ENCODE measurements around the gene CEACAM16.

The CEACAM16 gene

GRCh38 chr19:44746946-44747738 lies 48.2 kb downstream of the CEACAM16 start (continued):
- TF ChIP-seq REST (tag by site-specific recombination; IDR thresholded peaks at IDR 0.05) (no peak), ZNF248 (tag by site-specific recombination; IDR thresholded peaks at IDR 0.05) (no peak), ZNF610 (tag by site-specific recombination; IDR thresholded peaks at IDR 0.05; ENCODE audit: borderline replicate concordance) (no peak), ZNF449 (tag by site-specific recombination; IDR thresholded peaks at IDR 0.05) (no peak), ZNF549 (tag by site-specific recombination; IDR thresholded peaks at IDR 0.05) (no peak), ZNF600 (tag by site-specific recombination; IDR thresholded peaks at IDR 0.05) (no peak), INSM2 (tag by site-specific recombination; IDR thresholded peaks at IDR 0.05) (no peak), ZNF645 (tag by site-specific recombination; IDR thresholded peaks at IDR 0.05) (no peak), ZBTB1 (tag by site-specific recombination; IDR thresholded peaks at IDR 0.05) (no peak), KLF10 (tag by site-specific recombination; IDR thresholded peaks at IDR 0.05) (peak; percentile 76; the same call in 1 of the 2 replicates), ZNF629 (tag by site-specific recombination; IDR thresholded peaks at IDR 0.05) (no peak), ZSCAN4 (tag by site-specific recombination; IDR thresholded peaks at IDR 0.05) (no peak), ZNF404 (tag by site-specific recombination; IDR thresholded peaks at IDR 0.05) (no peak), MZF1 (tag by site-specific recombination; IDR thresholded peaks at IDR 0.05; ENCODE audit: borderline replicate concordance) (no peak), ZNF114 (tag by site-specific recombination; IDR thresholded peaks at IDR 0.05) (no peak), ZNF324 (tag by site-specific recombination; IDR thresholded peaks at IDR 0.05) (no peak), ZBTB21 (tag by site-specific recombination; IDR thresholded peaks at IDR 0.05) (no peak), TRIM28 (IDR thresholded peaks at IDR 0.05; ENCODE audit: borderline replicate concordance, low read length) (no peak), ZNF704 (tag by site-specific recombination; IDR thresholded peaks at IDR 0.05) (no peak), ZNF157 (tag by site-specific recombination; IDR thresholded peaks at IDR 0.05) (no peak), ZNF175 (tag by site-specific recombination; IDR thresholded peaks at IDR 0.05) (no peak), ZNF558 (tag by site-specific recombination; IDR thresholded peaks at IDR 0.05) (no peak), ZNF24 (tag by site-specific recombination; IDR thresholded peaks at IDR 0.05) (no peak), ATF2 (tag by site-specific recombination; IDR thresholded peaks at IDR 0.05; ENCODE audit: low read depth) (no peak), ZNF488 (tag by site-specific recombination; IDR thresholded peaks at IDR 0.05) (no peak), FEZF1 (tag by site-specific recombination; IDR thresholded peaks at IDR 0.05) (no peak), ZNF155 (tag by site-specific recombination; IDR thresholded peaks at IDR 0.05) (no peak), ZNF121 (tag by site-specific recombination; IDR thresholded peaks at IDR 0.05) (no peak)
